HL-60 (cell line): Measurements from ENCODE around the gene RGMB.

Source experiments
- DNase-seq, 2 experiments: peaks; one replicate each; pipeline ENCODE4 v3.0.0-alpha.2; 2010 to 2020; ENCODE audit warnings: low read depth in 1 of 2, low spot score in 1 of 2
- H3K27ac ChIP-seq: fragments of 250-450 bp; sonication (Bioruptor Pico); replicated peaks from 2 replicates; pipeline ENCODE4 v1.5.1; 2020; ENCODE audit warnings: mild to moderate bottlenecking, moderate library complexity
- H3K27me3 ChIP-seq: fragments of 250-450 bp; sonication (Bioruptor Pico); 2 replicates; pipeline ENCODE4 v1.5.1; 2021; ENCODE audit warnings: mild to moderate bottlenecking, moderate library complexity; ENCODE audit not compliant: insufficient read depth, poor library complexity, severe bottlenecking
- H3K4me3 ChIP-seq: replicated peaks from 2 replicates; pipeline ENCODE4 v1.5.1; 2011; ENCODE audit warnings: mild to moderate bottlenecking, control low read depth, low read length; ENCODE audit not compliant: insufficient read depth
- GABPA ChIP-seq: IDR thresholded peaks from 2 replicates; pipeline ENCODE4 v1.6.1; 2012; ENCODE audit warnings: low read depth
- POLR2AphosphoS5 ChIP-seq: IDR thresholded peaks from 2 replicates; pipeline ENCODE4 v1.6.1; 2012; ENCODE audit warnings: low read depth
- SPI1 ChIP-seq: IDR thresholded peaks from 2 replicates; pipeline ENCODE4 v1.6.1; 2012; ENCODE audit warnings: low read depth, mild to moderate bottlenecking, borderline replicate concordance
- TF ChIP-seq, protein P1 (sequence below): IDR thresholded peaks from one replicate; pipeline ENCODE4 v1.5.1; 2011; ENCODE audit warnings: low read length, control low read depth, inconsistent platforms; ENCODE audit not compliant: insufficient read depth
- TF ChIP-seq, protein P2 (sequence below): IDR thresholded peaks from 2 replicates; pipeline ENCODE4 v1.6.1; 2012; ENCODE audit warnings: low read depth; ENCODE audit not compliant: insufficient replicate concordance

Gene RGMB

GRCh38 chr5:98781520-98781919 is 8.1 kb downstream of the RGMB start:
- Histone ChIP-seq H3K4me3 (no peak overlapping the region), H3K27me3 (no peaks in the 10 kb centered on the region), H3K27ac (no peak overlapping the region)
- no peak for TF ChIP-seq GABPA
- TF ChIP-seq, protein P1, sequence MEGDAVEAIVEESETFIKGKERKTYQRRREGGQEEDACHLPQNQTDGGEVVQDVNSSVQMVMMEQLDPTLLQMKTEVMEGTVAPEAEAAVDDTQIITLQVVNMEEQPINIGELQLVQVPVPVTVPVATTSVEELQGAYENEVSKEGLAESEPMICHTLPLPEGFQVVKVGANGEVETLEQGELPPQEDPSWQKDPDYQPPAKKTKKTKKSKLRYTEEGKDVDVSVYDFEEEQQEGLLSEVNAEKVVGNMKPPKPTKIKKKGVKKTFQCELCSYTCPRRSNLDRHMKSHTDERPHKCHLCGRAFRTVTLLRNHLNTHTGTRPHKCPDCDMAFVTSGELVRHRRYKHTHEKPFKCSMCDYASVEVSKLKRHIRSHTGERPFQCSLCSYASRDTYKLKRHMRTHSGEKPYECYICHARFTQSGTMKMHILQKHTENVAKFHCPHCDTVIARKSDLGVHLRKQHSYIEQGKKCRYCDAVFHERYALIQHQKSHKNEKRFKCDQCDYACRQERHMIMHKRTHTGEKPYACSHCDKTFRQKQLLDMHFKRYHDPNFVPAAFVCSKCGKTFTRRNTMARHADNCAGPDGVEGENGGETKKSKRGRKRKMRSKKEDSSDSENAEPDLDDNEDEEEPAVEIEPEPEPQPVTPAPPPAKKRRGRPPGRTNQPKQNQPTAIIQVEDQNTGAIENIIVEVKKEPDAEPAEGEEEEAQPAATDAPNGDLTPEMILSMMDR = no peak
- TF ChIP-seq SPI1 = no peak
- TF ChIP-seq, protein P2, sequence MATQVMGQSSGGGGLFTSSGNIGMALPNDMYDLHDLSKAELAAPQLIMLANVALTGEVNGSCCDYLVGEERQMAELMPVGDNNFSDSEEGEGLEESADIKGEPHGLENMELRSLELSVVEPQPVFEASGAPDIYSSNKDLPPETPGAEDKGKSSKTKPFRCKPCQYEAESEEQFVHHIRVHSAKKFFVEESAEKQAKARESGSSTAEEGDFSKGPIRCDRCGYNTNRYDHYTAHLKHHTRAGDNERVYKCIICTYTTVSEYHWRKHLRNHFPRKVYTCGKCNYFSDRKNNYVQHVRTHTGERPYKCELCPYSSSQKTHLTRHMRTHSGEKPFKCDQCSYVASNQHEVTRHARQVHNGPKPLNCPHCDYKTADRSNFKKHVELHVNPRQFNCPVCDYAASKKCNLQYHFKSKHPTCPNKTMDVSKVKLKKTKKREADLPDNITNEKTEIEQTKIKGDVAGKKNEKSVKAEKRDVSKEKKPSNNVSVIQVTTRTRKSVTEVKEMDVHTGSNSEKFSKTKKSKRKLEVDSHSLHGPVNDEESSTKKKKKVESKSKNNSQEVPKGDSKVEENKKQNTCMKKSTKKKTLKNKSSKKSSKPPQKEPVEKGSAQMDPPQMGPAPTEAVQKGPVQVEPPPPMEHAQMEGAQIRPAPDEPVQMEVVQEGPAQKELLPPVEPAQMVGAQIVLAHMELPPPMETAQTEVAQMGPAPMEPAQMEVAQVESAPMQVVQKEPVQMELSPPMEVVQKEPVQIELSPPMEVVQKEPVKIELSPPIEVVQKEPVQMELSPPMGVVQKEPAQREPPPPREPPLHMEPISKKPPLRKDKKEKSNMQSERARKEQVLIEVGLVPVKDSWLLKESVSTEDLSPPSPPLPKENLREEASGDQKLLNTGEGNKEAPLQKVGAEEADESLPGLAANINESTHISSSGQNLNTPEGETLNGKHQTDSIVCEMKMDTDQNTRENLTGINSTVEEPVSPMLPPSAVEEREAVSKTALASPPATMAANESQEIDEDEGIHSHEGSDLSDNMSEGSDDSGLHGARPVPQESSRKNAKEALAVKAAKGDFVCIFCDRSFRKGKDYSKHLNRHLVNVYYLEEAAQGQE = no peak
- DNase-seq = no peak

- H3K27ac ChIP-seq = no peak overlapping the region
- no peak overlapping the region for H3K4me3 ChIP-seq
- DNase-seq = no peak
- H3K27me3 ChIP-seq = no peaks in the 10 kb centered on the region
- TF ChIP-seq SPI1 (no peak), GABPA (no peak), POLR2AphosphoS5 (no peak)
- TF ChIP-seq, protein P2 = no peak
- TF ChIP-seq, protein P1 = no peak
Observed at GRCh38 chr5:98781964-98782363, 8.5 kb downstream of the RGMB start.

DNA sequence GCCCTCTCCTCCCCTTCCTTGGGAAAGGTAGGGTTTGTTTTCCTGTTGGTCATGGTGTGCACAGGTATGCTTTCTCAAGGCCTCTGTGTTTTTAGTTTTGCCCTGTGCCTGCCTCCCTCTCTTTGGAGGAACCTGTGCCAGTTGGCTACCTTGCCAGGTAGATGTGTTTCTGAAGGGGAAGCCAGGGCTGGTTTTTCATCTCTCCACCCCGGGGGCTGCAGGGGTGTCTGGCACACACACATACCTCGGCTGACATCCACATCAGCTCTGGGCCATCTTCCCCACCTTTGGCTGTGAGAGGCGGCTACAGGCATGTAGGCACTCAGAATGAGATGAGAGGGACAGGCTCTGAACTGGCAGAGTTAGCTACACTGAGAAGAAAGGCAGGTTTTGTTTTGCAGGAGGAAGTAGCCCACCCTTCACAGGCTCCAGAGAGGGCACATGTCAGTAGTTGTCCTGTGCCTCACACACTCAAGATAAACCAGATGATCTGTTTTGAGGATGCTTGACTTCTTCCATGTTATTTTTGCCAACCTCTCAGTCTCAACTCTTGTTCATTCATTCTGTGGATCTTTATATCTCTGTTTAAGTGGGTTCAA is 9.7 kb downstream of the RGMB start:
- TF ChIP-seq, protein P2 = no peak
- TF ChIP-seq SPI1 (no peak), GABPA (no peak), POLR2AphosphoS5 (no peak)
- TF ChIP-seq, protein P1 = no peak
- Histone ChIP-seq H3K27me3 (no peaks in the 10 kb centered on the region), H3K27ac (no peak overlapping the region), H3K4me3 (no peak overlapping the region)
- DNase-seq = no peak
